K562 (cell line): ENCODE measurements around the gene UBFD1. TPM values are rescaled to one million over a fixed set of nuclear protein-coding genes. Genes with fewer than 3 reads are reported as not detected.

Experiments used
- ATAC-seq: fragments of 200-7000 bp; cut with Tn5 transposase; 3 replicates; pipeline ENCODE4 v1.9.1; 2020; ENCODE audit warnings: moderate library complexity
- BruUV-seq: library from RNA; stranded (reverse); fragments of 400-500 nt; replicated peaks from 2 replicates; lab custom pipeline; 2021; lab: Mats Ljungman, UMichigan
- CTCF ChIA-PET: fragments of 300-600 bp; formaldehyde crosslinking; extraction: SDS; loops from one replicate; lab custom pipeline; 2021; ENCODE audit warnings: low intra/inter-chr PET ratio; lab: Yijun Ruan, JAX
- POLR2A ChIA-PET: fragments of 300-600, 350-650 bp; sonication (Branson Sonifier 250); formaldehyde crosslinking; extraction: SDS; loops from one replicate; lab custom pipeline; 2021; ENCODE audit warnings: antibody characterized with exemption, inconsistent platforms; lab: Yijun Ruan, JAX
- DNase-seq, 4 experiments: peaks; one replicate each; pipeline versions ENCODE4 v3.0.0 to v3.0.0-alpha.2; 2011 to 2018; ENCODE audit warnings: low spot score in 3 of 4, mixed read lengths in 3 of 4; ENCODE audit errors: extremely low read depth in 1 of 4
- FAIRE-seq: peaks from 2 replicates; lab custom pipeline; 2011; peaks lifted over from hg19 to GRCh38; lab: Jason Lieb, UNC
- H2AFZ ChIP-seq: 2 replicates; pipeline ENCODE4 v1.6.0; 2011; ENCODE audit warnings: low read depth, low read length, control low read depth, inconsistent platforms
- H3K27ac ChIP-seq: fragments of 200-600 bp; 3 replicates; pipeline ENCODE4 v1.8.0; 2011; ENCODE audit warnings: low read depth, mild to moderate bottlenecking, control low read depth, inconsistent platforms, low read length, moderate library complexity, mixed read lengths; ENCODE audit errors: extremely low read depth
- H3K27me3 ChIP-seq, 2 experiments: fragments of 300-600 bp in 1 of 2; 2 replicates in 1 of 2; 3 replicates in 1 of 2; pipeline versions ENCODE4 v1.6.0 to v1.8.0; 2011; ENCODE audit warnings: inconsistent platforms in 2 of 2, low read length in 2 of 2, mild to moderate bottlenecking in 1 of 2, mixed read lengths in 1 of 2, moderate library complexity in 1 of 2; ENCODE audit not compliant: control insufficient read depth in 2 of 2, insufficient read depth in 2 of 2
- H3K36me3 ChIP-seq: fragments of 300-600 bp; 3 replicates; pipeline ENCODE4 v1.8.0; 2011; ENCODE audit warnings: mild to moderate bottlenecking, low read length, inconsistent platforms; ENCODE audit not compliant: control insufficient read depth, insufficient read depth
- H3K4me1 ChIP-seq, 2 experiments: fragments of 200-600 bp in 1 of 2; replicated peaks in 1 of 2; 2 replicates in 1 of 2; 3 replicates in 1 of 2; pipeline versions ENCODE4 v1.5.1 to v1.8.0; 2011; ENCODE audit warnings: inconsistent platforms in 2 of 2, low read length in 2 of 2, mild to moderate bottlenecking in 1 of 2, mixed read lengths in 1 of 2, moderate library complexity in 1 of 2; ENCODE audit not compliant: control insufficient read depth in 2 of 2, insufficient read depth in 2 of 2
- H3K4me2 ChIP-seq: 2 replicates; pipeline ENCODE4 v1.6.1; 2011; ENCODE audit warnings: low read length, control low read depth, inconsistent platforms, mixed read lengths; ENCODE audit not compliant: insufficient read depth
- H3K4me3 ChIP-seq: fragments of 200-600 bp; sonication (generic), shearing (Covaris generic); 2 replicates; pipeline ENCODE4 v1.5.1; 2016; ENCODE audit warnings: control low read depth, inconsistent platforms
- H3K79me2 ChIP-seq: fragments of 200-600 bp; 3 replicates; pipeline ENCODE4 v1.8.0; 2011; ENCODE audit warnings: low read length, inconsistent platforms; ENCODE audit not compliant: control insufficient read depth, insufficient read depth
- H3K9ac ChIP-seq, 2 experiments: 2 replicates each; pipeline versions ENCODE4 v1.6.0 to v1.6.1; 2011; ENCODE audit warnings: low read depth in 2 of 2, low read length in 2 of 2, control low read depth in 1 of 2, inconsistent platforms in 1 of 2, mild to moderate bottlenecking in 1 of 2, mixed read lengths in 1 of 2; ENCODE audit not compliant: insufficient read depth in 1 of 2
- H3K9me1 ChIP-seq: one replicate; pipeline ENCODE4 v1.6.0; 2011; ENCODE audit warnings: inconsistent platforms, mild to moderate bottlenecking, low read length, moderate library complexity; ENCODE audit not compliant: control insufficient read depth, insufficient read depth
- H3K9me3 ChIP-seq: replicated peaks from 2 replicates; pipeline ENCODE4 v1.5.1; 2011; ENCODE audit warnings: low read depth, low read length, inconsistent platforms; ENCODE audit not compliant: control insufficient read depth, insufficient read depth
- H4K20me1 ChIP-seq: replicated peaks from 2 replicates; pipeline ENCODE4 v1.6.1; 2011; ENCODE audit warnings: low read length, inconsistent platforms, mixed read lengths; ENCODE audit not compliant: control insufficient read depth, insufficient read depth
- ARID3B ChIP-seq: fragments of 250-450 bp; sonication (Bioruptor Pico); IDR thresholded peaks from 2 replicates; pipeline ENCODE4 v1.4.0; 2020; ENCODE audit warnings: borderline replicate concordance
- CLOCK ChIP-seq: fragments of 250-450 bp; sonication (Bioruptor Pico); IDR thresholded peaks from 2 replicates; pipeline ENCODE4 v1.4.0; 2020; ENCODE audit warnings: mild to moderate bottlenecking, moderate library complexity, borderline replicate concordance
- GABPA ChIP-seq: fragments of 200-800 bp; sonication (Bioruptor generic); conservative IDR thresholded peaks from 2 replicates; pipeline ENCODE4 v1.6.1; 2016; ENCODE audit warnings: low read depth, missing genetic modification characterization, missing compliant biosample characterization
- HMBOX1 ChIP-seq: sonication (generic); IDR thresholded peaks from 2 replicates; pipeline ENCODE4 v1.6.1; 2016
- NONO ChIP-seq, 2 experiments: fragments of 200-400 bp in 1 of 2; fragments of 450-650 bp in 1 of 2; formaldehyde crosslinking in 1 of 2; IDR thresholded peaks; 2 replicates each; pipeline ENCODE4 v1.6.1; 2017; ENCODE audit warnings: low read depth in 2 of 2, mild to moderate bottlenecking in 2 of 2, moderate library complexity in 2 of 2, low read length in 1 of 2
- NR2F6 ChIP-seq: fragments of 450-650 bp; formaldehyde crosslinking; IDR thresholded peaks from 2 replicates; pipeline ENCODE4 v1.4.0; 2020; ENCODE audit warnings: mild to moderate bottlenecking
- POLR2G ChIP-seq: fragments of 200-400 bp; formaldehyde crosslinking; IDR thresholded peaks from 2 replicates; pipeline ENCODE4 v1.6.1; 2017; ENCODE audit warnings: low read depth, mild to moderate bottlenecking, antibody characterized with exemption, low read length, moderate library complexity
- PTTG1 ChIP-seq: fragments of 450-650 bp; IDR thresholded peaks from 2 replicates; pipeline ENCODE4 v1.6.1; 2016; ENCODE audit warnings: low read depth, mild to moderate bottlenecking, missing genetic modification characterization, missing compliant biosample characterization
- SIN3A ChIP-seq, 2 experiments: fragments of 150-350 bp in 1 of 2; IDR thresholded peaks; 2 replicates each; pipeline ENCODE4 v1.6.1; 2011 to 2016; ENCODE audit warnings: borderline replicate concordance in 2 of 2, low read depth in 2 of 2, low read length in 2 of 2, mild to moderate bottlenecking in 2 of 2, moderate library complexity in 2 of 2; ENCODE audit not compliant: control insufficient read depth in 1 of 2
- SIN3B ChIP-seq: fragments of 450-650 bp; IDR thresholded peaks from 2 replicates; pipeline ENCODE4 v1.6.1; 2017; ENCODE audit warnings: low read depth, mild to moderate bottlenecking, moderate library complexity
- SMARCC2 ChIP-seq: fragments of 450-650 bp; IDR thresholded peaks from 2 replicates; pipeline ENCODE4 v1.6.1; 2017; ENCODE audit warnings: antibody characterized with exemption, moderate library complexity, mild to moderate bottlenecking, low read depth
- SPI1 ChIP-seq: IDR thresholded peaks from 2 replicates; pipeline ENCODE4 v1.6.1; 2011; ENCODE audit warnings: low read depth, low read length, control low read depth, borderline replicate concordance
- TAF9B ChIP-seq: fragments of 450-650 bp; IDR thresholded peaks from 2 replicates; pipeline ENCODE4 v1.6.1; 2018; ENCODE audit warnings: mild to moderate bottlenecking; ENCODE audit not compliant: partially characterized antibody
- TCF7 ChIP-seq: sonication (generic); IDR thresholded peaks from 2 replicates; pipeline ENCODE4 v1.6.1; 2016; ENCODE audit warnings: antibody characterized with exemption, borderline replicate concordance
- ZNF12 ChIP-seq: sonication (generic); formaldehyde crosslinking; IDR thresholded peaks from 2 replicates; pipeline ENCODE4 v1.4.0; 2020; ENCODE audit warnings: mild to moderate bottlenecking, missing genetic modification reagents
- ZNF263 ChIP-seq: sonication (generic); formaldehyde crosslinking; IDR thresholded peaks from 2 replicates; pipeline ENCODE4 v1.8.0; 2022; ENCODE audit warnings: mild to moderate bottlenecking, missing genetic modification reagents, borderline replicate concordance
- WGBS: fragments of 100-300 bp; shearing (Covaris generic); methylation state at CpG from one replicate; pipeline ENCODE4 v1.1.6; 2016; ENCODE audit warnings: low coverage, mixed read lengths; ENCODE audit not compliant: insufficient coverage; ENCODE audit errors: missing lambda C conversion rate; 5-methylcytosine and 5-hydroxymethylcytosine counted together
- in situ Hi-C: fragments of 300-500 bp; cut with MboI; formaldehyde crosslinking; loops from 4 replicates; pipeline ENCODE4 v1.15.0; 2018; ENCODE audit warnings: inconsistent platforms, mixed read lengths
- intact Hi-C: fragments of 100-400 bp; cut with micrococcal nuclease; formaldehyde crosslinking; loops from 2 replicates; pipeline ENCODE4 v1.14.2; 2022
- polyA plus RNA-seq, 8 experiments: library from polyadenylated mRNA; depleted of rRNA in 4 of 8; stranded (reverse) in 5 of 8; unstranded in 3 of 8; fragments of >200 nt; fragmentation: Nextera tagmentation in 2 of 8; fragmentation: Illumina TruSeq in 1 of 8; extraction: Ambion mirVana in 2 of 8; extraction: Trizol in 1 of 8; gene quantifications; 2 replicates each; pipeline versions ENCODE4 v1.2.1 to v1.2.3, GENCODE V29; 2011 to 2014; ENCODE audit warnings: inconsistent platforms in 1 of 8, missing spikeins in 1 of 8
- total RNA-seq, 7 experiments: library from RNA; depleted of rRNA in 6 of 7; stranded (reverse); fragments of >200 nt in 6 of 7; fragmentation: Illumina TruSeq in 2 of 7; extraction: Trizol in 2 of 7; gene quantifications; 2 replicates each; pipeline versions ENCODE4 v1.2.1 to v1.2.3, GENCODE V29; 2011 to 2021; ENCODE audit warnings: low replicate concordance in 1 of 7

UBFD1 gene
- total and polyA plus RNA-seq, 9 of the 15 experiments (the other 6 are each of a cell fraction or from before 2014, with no cell fraction given): 10.7 to 66.2 (median 34.0) TPM

- Histone ChIP-seq H3K4me3 (peak overlapping the region; percentile 80), H3K27me3 (no peaks in the 10 kb centered on the region), H3K9me3 (no peaks in the 10 kb centered on the region), H3K9me1 (no peaks in the 10 kb centered on the region), H3K4me2 (peak overlapping the region; percentile 99), H4K20me1 (no peaks in the 10 kb centered on the region; the same call in 1 of the 2 replicates), H3K36me3 (peaks cover 42% of the 10 kb centered on the region), H3K79me2 (peaks cover 56% of the 10 kb centered on the region), H2AFZ (peak overlapping the region; percentile 96), H3K9ac (peak overlapping the region; percentile 95 to 99), H3K27ac (peak overlapping the region; percentile 86), H3K4me1 (peaks cover 12 to 18% of the 10 kb centered on the region in 2 experiments; a peak in 4 of 5 replicates)
- ATAC-seq (peak; percentile 11), DNase-seq (peak in 1 of 4 experiments; percentile 16), FAIRE-seq (peak; percentile 61)
- POLR2A ChIA-PET: no interaction called here
- CTCF ChIA-PET: interaction anchor here (1.3 kb wide), 1 partner anchor 38 kb away, joined by 4 read pairs; the partner anchor contains the start of genes EARS2 and UBFD1
- BruUV-seq: TSS peak; percentile 62
- intact Hi-C loops (no loop called here), in situ Hi-C loops (no loop called here)
- 3% methylated on average over 34 of the region's 34 CpGs for WGBS
- TF ChIP-seq POLR2G (no peak), SMARCC2 (no peak), NR2F6 (CRISPR knock-in tag) (no peak), ZNF12 (CRISPR knock-in tag) (0 out of 2 replicates have a peak, but pooled peaks have one; percentile 38), GABPA (no peak), HMBOX1 (no peak), SPI1 (no peak), CLOCK (CRISPR knock-in tag) (no peak), TCF7 (no peak), SIN3B (no peak), NONO (IDR thresholded peaks at IDR 0.05; ENCODE audit: low read depth in 2 of 2, low read length in 1 of 2) (no peak), PTTG1 (tag) (no peak), TAF9B (no peak), SIN3A (IDR thresholded peaks at IDR 0.05; ENCODE audit: borderline replicate concordance in 2 of 2, control insufficient read depth in 1 of 2, low read depth in 2 of 2, low read length in 2 of 2) (0 out of 4 replicates have a peak, but pooled peaks of 1 of the 2 experiments have one; percentile 9), ARID3B (CRISPR knock-in tag) (no peak), ZNF263 (CRISPR knock-in tag) (0 out of 2 replicates have a peak, but pooled peaks have one; percentile 14)
Observed at GRCh38 chr16:23595246-23595950, 37.9 kb downstream of the UBFD1 start.
